ENCODE results near the gene PCDH9.
"Not testable (repeated sequence)": the region's sequence is repeated elsewhere in the genome, so short reads cannot be mapped to it uniquely, and the experiment has no call there.

PCDH9 gene

DNA sequence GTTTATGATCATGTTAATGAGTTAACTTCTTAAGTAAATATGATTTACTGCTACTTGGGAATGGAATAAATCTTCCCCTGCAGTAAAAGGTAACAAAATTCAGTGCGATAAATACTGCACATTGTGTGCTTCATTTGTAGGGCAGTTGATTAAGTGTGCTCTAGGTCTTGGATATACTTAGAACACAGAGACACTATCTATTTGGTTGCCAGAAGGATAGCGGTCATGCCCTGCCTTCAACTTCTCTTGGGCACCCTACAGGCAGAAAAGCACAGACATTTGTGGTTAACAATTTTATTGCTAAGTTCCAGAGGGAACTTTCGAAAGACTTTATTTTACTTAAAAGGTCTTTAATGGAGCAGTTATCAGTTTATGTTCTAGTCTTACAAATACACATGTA, 605.8 kb downstream of the PCDH9 start:
- no peak for DNase-seq

DNA sequence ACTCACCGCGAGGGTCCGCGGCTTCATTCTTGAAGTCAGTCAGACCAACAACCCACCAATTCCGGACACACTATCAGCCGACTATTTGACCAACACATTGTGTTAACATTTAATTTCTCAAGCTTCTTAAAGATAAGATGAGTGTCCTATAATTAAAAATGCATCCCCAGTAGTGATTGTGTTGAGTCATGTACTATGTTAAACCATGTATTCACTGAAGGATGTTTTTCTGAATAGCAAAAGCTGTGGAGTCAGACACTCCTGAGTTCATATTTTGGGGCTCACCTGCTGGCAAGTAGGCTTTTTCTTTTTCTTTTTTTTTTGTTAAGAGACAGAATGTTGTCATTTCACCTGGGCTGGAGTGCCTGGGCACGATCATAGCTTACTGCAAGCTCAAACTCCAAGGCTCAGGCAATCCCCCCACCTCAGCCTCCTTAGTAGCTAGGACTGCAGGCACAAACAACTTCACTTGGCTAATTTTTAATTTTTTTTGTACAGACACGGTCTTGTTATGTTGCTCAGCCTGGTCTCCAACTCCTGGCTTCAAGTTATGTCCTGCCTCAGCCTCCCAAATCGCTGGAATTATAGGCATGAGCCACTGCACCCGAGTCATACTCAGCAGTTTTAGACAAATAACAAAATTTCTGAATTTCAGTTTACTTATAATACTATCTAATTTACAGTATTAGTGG, 606.9 kb downstream of the PCDH9 start:
- DNase-seq: no peak

DNA sequence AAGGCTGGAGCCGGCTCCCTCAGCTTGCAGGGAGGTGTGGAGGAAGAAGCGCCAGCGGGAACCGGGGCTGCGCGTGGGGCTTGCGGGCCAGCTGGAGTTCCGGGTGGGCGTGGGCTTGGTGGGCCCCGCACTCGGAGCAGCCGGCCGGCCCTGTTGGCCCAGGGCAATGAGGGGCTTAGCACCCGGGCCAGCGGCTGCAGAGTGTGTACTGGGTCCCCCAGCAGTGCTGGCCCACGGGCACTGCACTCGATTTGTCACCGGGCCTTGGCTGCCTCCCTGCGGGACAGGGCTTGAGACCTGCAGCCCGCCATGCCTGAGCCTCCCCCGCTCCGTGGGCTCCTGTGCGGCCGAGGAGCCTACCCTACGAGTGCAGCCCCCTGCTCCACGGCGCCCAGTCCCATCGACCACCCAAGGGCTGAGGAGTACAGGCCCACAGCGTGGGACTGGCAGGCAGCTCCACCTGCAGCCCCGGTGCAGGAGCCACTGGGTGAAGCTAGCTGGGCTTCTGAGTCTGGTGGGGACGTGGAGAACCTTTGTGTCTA, 608.2 kb downstream of the PCDH9 start:
- not testable (repeated sequence) for DNase-seq

DNA sequence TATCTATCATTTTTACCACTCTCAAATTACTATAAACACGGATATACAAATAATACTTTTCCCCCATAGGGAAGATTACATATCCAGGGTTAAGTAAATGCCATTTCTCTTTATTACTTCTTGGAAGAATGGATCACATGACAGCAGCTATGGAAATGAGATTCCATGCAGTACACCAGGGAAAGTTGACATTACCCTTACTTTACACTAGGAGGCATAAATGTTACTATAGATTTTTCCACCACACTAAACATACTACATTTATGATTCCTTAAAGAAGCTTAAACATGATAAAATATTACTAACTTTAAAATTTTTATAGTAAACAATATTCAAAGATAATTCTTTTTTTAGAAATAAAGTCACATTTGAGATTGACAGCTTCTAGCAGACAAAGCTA, 611.4 kb downstream of the PCDH9 start:
- no peak for DNase-seq

DNA sequence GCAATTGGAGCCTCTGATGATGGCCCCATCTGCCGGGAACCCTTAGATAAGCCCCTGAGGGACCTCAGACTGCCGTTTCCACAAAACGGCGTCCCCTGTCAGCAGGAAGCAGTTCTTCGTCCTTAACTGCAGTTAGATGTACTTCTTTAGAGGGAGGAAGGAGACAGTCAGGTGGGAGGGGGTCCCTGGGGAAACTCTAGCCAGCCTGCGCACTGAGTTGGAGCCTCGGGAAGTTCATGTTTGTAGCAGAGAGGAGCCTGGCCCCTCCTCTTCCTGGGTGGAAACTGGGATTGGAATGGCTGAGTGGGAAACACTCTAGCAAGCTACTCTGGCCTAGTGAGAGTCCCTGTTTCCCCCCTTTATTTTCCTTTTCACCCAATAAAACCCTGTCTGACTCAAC, 612.4 kb downstream of the PCDH9 start:
- no peak for DNase-seq

DNA sequence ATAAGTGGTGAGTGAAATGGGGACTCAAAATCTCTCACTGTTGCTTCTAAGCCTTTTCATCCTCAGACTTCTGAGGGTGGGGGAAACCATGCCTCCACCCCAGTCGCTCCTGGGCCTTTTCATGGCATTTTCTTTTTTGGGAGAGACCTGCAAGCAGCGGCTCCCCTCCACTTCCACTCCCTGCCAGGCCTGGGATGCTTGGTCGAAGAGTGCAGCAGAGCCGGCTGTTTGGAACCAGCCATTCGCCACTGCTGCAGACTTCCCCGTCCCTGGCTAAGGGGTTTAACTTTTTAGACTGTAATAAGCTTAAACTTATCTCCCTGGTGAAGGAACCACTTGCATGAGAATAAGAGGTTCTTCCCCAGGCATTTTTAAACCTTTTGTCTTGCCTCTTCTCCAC, 617.2 kb downstream of the PCDH9 start:
- no peak for DNase-seq

DNA sequence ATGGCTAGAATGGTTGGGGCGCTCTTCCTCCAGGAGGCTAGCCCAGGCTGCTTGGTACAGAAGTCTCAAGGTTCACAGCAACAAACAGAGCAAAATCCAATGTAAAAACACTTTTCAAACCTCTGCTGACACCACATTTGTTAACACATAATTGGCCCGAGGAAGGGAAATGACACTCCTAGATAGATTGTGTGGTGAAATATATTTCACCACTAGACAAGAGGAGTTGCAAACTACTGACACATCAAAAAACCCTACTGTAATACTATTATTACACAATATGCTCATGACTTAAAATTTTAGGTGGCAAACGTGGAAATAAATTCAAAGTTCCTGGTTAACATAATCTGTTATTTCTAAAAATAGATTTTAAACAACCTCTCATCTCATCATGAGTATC, 643.6 kb downstream of the PCDH9 start:
- DNase-seq: no peak

DNA sequence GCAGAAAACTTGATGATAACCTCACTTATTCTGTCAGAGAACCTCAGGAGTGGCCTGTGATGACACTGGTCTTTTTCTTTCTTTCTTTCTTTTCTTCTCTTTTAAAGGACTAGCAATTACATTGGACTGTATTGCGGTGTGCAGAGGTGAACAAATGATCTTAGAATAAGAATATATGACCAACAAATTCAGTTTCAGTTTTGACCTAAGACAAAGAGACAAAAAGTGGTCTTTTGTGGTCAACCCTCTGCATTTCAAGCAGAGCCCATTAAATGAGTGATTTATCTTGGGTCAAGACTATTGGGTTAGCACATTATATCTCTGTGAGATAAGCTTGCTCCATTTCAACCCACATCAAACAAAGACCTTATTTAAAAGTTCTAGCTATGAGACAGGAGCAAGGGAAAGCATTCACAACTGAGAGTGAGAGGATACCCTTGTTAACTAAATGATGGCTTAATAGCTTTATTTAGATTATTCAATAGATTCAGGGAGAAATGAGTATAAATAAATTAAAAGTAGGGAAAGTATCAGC, 644.4 kb downstream of the PCDH9 start:
- no peak for DNase-seq

DNA sequence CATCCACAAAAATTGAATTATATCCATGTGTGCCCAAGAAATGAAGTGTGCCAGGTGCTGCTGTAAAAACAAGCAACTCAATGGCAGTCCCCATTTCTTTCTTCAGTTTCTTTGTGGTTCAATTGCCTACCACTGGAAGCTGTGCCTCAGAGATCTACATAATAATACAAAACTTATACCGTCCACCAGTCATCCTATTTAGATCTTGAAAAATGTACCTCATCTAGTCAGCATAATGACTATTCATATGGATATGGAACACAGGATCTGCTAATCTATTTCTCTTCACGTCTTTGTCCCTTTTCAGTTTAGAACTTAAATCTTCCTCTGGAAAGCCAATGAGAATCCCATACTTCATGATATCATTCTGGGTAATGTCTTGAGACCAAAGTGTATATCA, 648.5 kb downstream of the PCDH9 start:
- DNase-seq: no peak

DNA sequence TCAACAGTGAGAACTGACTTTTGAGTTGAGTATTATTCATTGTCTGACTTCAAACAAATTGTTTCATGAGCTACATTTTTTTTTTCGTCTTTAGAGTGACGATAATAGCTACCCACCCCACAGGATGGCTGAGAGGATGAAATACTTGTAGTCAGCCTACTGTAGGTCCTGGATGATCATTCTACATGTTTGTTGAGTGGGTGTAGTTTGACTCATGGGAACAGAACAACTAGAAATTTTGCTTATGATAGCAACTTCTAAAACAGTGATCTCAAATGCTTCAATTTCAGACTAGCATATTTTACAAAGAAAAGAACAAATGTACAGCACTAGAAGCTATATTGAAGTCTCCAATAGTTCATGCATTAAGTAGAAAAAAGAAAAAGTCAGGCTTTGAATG, 651.8 kb downstream of the PCDH9 start:
- DNase-seq: no peak

DNA sequence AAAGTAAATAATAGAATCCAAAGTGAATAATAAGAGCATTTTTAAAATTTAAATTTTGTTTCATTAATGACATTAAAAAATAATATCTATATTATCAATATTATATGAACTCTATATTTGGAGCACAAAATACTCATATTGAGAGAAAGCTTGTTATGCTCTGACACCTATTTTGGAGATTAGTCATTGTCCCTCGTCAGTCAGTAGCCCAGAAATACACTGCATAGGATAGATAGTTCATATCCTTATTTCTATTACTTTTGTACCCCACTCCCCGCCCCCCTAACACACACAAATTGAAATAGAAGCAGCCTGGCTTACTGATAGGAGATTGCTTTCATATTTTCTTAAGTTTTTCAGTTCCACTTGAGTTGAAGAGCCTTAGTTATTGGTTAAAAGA, 652.8 kb downstream of the PCDH9 start:
- no peak for DNase-seq

DNA sequence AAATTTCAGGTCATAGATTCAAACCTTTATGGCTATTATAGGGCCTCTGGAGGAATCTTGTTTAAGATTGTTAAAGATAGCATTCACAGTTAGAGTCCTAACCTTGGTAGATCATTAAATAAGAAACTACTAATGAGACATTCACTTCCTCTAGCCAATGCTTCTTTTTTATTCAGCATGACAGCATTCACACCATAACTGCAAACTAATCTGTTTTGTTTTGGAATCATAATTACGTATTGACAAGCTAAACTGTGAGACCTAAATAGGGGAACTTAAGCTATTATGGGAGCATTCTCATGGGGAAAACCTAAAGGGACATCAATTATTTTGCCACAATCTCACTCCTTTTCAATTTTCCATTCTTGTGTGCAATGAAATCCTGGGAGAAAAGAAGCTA, 653.8 kb downstream of the PCDH9 start:
- no peak for DNase-seq

DNA sequence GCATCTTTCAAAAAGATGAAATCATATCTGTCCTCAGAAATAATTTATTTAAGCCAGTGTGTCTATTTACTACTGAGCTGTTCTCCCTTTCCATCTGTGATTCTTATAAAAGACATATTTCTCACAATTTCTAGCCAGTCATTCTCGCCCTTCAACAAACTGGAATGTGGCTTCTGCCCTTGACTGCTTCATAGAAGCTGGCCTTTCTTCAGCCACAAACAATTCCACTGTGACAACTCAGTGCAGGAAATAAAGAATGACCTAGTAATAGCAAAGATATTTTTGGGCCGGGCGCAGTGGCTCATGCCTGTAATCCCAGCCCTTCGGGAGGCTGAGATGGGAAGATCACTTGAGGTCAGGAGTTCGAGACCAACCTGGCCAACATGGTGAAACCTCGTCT, 655.5 kb downstream of the PCDH9 start:
- DNase-seq: no peak

DNA sequence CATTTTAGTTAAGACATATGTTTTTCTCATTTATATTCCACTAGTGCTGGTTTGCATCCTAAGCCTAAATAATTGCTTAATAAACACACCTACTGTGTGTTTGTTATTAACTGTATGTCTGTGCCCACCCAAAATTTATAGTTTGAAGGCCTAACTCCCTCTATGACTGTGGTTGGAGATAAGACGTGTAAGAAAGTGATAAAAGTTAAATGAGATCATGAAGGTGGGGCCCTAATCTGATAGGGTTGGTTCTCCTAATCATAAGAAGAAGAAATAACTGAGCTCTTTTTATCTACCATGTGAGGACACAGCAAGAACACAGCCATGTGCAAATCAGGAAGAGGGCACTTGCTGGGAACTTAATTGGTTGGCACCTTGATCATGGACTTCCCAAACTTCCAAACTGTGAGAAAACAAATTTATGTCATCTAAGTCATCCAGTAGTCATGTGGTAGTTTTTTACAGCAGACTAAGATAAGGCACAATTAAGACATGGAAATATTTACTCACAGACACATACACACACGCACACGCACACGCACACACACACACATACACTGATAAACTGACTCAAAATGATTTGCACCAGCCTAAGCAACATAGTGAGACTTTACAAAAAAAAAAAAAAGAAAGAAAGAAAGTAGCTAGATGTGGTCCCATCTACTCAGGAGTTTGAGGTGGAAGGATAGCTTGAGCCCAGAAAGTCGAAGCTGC, 662.1 kb downstream of the PCDH9 start:
- DNase-seq: no peak

DNA sequence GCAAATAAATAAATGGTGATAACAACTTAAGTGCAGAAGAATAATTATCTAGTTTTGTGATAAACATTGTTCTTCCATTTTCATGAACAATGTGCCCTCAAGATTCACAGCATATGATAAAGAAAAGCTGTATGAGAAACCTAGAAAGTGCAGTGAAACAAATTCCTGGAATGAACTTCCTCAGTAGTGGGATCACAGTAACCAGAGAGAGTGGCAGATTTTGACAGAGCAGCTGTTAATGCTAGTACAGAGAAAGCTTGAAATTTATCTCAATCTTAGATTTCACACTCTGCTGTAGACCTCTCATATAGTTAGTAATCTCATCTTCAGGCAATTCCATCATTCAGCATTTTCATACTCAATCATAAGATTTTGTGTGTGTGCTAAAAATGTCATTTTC, 664.9 kb downstream of the PCDH9 start:
- no peak for DNase-seq

DNA sequence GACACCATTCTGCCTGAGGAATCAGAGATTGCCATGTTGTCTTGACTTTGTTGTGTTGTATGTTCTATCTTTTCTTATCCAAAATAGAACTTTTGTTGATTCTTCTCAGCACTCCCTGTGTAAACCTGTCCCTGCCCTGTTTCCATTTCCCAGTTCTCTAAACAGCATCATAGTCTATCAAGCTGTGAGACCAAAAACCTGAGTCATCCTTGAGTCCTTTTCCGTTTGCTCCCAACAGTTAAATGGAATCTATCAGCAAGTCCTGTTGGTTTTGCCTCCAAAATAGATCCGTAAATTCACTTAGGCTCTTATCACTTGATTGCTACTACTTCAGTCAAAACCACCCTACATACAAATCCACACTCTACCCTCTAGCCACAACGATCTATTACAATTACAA, 667.1 kb downstream of the PCDH9 start:
- no peak for DNase-seq

DNA sequence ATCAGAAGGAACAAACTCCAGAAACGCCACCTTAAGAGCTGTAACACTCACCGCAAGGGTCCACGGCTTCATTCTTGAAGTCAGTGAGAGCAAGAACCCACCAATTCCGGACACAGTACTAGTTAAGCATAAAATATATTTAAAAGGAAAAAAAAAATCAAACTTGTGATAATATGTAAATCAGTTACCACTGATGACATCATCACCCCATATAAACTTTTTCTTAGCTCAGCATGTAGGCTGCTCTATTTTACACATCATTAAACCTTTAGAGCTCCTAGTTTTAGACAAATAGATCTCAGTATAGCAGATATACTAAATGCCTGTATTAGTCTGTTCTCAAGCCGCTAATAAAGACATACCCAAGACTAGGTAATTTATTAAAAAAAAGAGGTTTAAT, 668.1 kb downstream of the PCDH9 start:
- no peak for DNase-seq

DNA sequence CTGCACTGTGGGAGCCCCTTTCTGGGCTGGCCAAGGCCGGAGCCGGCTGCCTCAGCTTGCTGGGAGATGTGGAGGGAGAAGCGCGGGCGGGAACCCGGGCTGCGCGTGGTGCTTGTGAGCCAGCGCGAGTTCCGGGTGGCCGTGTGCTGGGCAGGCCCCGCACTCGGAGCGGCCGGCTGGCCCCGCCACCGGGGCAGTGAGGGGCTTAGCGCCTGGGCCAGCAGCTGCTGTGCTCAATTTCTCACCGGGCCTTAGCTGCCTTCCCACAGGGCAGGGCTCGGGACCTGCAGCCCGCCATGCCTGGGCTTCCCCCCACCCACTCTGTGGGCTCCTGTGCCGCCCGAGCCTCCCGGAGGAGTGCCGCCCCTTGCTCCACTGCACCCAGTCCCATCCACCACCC, 669.1 kb downstream of the PCDH9 start:
- no peak for DNase-seq

DNA sequence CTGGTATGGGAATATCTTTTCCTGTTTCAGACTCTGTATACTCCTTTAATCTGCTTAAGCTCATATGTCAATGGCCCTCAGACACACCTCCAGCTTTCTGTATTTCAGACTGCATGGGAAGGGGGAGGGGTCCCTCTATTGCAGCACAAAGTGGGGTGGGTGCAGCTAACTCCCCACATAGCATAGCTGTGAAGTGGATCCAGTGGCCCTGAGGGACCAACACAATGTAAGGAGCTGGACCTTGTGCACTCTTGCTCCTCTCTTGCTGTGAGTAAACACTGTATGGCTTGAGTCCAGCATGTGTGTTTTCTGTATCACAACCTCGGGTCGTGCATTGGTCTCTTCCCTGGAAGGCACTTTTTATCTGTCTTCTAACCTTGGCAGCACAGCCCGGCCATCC, 669.9 kb downstream of the PCDH9 start:
- DNase-seq: no peak

DNA sequence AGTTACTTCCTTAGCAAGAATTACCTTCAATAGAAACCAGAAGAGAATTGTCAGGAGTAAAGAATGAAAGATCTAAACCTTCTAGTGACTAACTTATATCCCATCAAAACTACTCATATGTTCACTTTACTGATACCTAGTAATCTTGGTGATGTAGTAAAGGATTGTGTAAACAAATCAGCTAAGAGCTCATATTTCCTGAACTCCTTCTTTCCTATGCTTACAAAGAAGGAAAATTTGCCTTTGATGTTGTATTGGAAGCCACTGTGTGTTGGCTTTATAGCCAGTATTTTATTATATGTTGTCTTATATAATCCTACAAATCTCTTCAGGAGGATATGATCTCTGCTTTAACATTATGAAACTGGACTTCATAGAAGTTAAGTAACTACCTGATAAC, 671.0 kb downstream of the PCDH9 start:
- no peak for DNase-seq

DNA sequence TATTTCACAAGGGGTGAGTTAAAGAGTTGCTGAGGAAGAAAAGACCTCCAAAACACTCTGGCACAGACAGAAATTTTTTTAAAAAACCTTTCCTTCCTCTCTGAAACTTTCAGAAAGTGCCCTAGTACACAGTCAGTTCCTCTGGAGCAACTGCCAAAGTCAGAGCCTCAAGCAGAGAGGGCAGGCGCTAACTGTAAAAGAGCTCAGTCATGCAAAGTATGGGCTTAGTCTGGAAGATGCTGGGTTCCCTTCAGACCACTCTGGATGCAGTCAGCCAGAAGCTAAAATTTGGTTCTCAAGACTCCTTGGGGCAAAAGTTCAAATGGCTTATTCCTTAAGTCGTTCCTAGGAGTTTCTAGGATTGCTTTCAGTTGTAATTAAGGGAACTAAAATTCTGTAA, 671.6 kb downstream of the PCDH9 start:
- DNase-seq: no peak

DNA sequence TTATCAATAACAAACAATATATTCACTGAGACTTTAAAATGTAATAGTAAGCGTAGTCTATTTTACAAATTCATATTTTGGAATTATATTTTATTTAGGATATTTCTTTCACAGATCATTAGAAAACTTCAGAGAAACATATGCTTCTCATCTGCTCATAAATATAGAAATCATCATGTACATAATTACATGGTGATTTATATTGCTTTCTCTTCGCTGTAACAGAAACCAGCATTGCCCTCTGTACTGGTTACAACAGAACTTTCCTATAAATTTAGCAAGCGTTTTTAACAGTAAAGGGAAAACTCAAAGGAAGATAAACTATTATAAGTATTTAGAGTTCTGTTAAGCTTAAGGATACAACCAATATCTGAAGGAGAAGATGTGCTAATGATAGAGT, 672.8 kb downstream of the PCDH9 start:
- no peak for DNase-seq

DNA sequence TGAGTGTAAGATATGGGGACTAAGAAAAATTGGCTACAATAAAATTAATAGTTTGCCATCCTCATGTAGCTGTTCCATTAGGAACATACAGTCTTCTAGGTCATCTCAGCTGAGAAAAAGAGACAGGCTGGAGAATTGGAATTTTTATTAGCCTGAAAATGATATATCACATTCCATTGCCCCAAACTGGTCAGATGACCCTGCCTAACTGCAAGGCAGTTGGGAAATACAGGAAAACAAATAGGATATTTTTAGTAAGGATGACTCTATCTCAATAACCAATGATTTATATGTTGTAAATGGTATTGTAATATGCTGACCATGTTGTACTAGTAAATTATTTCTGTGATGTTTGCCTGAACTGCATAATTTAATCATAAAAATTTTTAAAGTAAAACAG, 673.8 kb downstream of the PCDH9 start:
- DNase-seq: no peak

DNA sequence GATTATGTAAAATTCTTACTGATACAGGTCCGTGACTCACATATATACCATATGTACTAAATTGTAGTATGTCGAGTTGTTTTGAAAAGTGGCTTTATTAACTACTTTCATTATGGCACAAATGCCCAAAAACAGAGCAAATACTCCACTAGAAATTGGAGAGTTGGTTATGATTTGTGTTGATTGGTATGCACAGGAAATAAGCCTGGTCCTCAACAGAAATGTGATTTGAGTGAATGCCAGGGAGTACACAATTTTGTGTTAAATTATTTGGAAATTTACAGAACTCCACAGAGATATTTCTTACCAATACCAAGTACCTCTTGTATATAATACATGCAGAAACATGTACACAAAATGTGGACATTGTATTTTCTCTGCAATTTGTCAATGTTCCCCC, 676.7 kb downstream of the PCDH9 start:
- DNase-seq: no peak

DNA sequence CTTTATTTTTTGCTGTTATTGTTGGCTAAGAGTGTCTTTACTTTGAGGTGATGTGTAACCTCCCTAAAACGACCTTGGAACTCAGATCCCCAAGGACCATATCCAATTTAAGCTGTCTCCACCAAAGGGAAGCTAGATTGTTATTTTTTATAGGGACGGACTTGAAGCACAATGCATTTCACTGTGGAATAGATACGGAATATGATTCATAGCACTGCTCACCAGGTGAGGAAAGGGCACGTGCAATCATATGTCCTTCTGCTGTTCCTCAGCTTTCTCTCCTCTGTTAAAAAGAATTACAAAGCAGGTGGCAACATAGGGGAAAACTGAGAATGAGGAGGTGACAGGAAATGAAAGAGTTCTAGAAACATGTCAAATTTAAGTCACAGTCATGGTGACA, 679.0 kb downstream of the PCDH9 start:
- DNase-seq: no peak

Data from DMS79 treated with DMSO at 0.1 percent for 48 hours (cell line).